MM.1S (cell line): Measurements from ENCODE around the gene FMN2.

Experiments used
- CTCF ChIP-seq: fragments of 300-600 bp; sonication (generic); IDR thresholded peaks from 2 replicates; pipeline ENCODE4 v1.5.1; 2016; ENCODE audit warnings: antibody characterized with exemption, low read length, mixed read lengths
- EZH2 ChIP-seq: fragments of 300-600 bp; sonication (generic); optimal IDR thresholded peaks from 2 replicates; pipeline ENCODE3; 2017; ENCODE audit warnings: low read depth, mild to moderate bottlenecking, antibody characterized with exemption, low read length, mixed read lengths
- EZH2phosphoT487 ChIP-seq: fragments of 300-600 bp; sonication (generic); IDR thresholded peaks from 2 replicates; pipeline ENCODE4 v1.6.1; 2018; ENCODE audit warnings: antibody characterized with exemption, low read length

- no peak for TF ChIP-seq CTCF
- TF ChIP-seq EZH2 = no peak
- no peak for TF ChIP-seq EZH2phosphoT487
Observed at GRCh38 chr1:240420766-240421165, 329.1 kb downstream of the FMN2 start.
